GM12878 (cell line): Measurements from ENCODE around the gene TTC39A.

Experiments used
- BRCA1 ChIP-seq: IDR thresholded peaks from 2 replicates; pipeline ENCODE4 v1.6.1; 2011; ENCODE audit warnings: low read depth, low read length, improper control_type of control experiment
- EZH2 ChIP-seq: IDR thresholded peaks from 2 replicates; pipeline ENCODE4 v1.6.1; 2012; ENCODE audit warnings: low read depth, mild to moderate bottlenecking, control low read depth, inconsistent platforms, low read length, borderline replicate concordance; ENCODE audit not compliant: control insufficient read depth
- FOXK2 ChIP-seq: fragments of 450-650 bp; IDR thresholded peaks from 2 replicates; pipeline ENCODE4 v1.6.1; 2017; ENCODE audit warnings: mild to moderate bottlenecking, moderate library complexity
- KDM1A ChIP-seq: fragments of 200-600 bp; sonication (generic); IDR thresholded peaks from 2 replicates; pipeline ENCODE4 v1.6.1; 2016; ENCODE audit warnings: borderline replicate concordance

- TF ChIP-seq FOXK2 (no peak), BRCA1 (no peak), KDM1A (no peak), EZH2 (no peak)
Measured at GRCh38 chr1:51287966-51288365, 42.4 kb downstream of the TTC39A start.
